Measurements from ENCODE around the gene SLC16A12.

SLC16A12 gene

DNA sequence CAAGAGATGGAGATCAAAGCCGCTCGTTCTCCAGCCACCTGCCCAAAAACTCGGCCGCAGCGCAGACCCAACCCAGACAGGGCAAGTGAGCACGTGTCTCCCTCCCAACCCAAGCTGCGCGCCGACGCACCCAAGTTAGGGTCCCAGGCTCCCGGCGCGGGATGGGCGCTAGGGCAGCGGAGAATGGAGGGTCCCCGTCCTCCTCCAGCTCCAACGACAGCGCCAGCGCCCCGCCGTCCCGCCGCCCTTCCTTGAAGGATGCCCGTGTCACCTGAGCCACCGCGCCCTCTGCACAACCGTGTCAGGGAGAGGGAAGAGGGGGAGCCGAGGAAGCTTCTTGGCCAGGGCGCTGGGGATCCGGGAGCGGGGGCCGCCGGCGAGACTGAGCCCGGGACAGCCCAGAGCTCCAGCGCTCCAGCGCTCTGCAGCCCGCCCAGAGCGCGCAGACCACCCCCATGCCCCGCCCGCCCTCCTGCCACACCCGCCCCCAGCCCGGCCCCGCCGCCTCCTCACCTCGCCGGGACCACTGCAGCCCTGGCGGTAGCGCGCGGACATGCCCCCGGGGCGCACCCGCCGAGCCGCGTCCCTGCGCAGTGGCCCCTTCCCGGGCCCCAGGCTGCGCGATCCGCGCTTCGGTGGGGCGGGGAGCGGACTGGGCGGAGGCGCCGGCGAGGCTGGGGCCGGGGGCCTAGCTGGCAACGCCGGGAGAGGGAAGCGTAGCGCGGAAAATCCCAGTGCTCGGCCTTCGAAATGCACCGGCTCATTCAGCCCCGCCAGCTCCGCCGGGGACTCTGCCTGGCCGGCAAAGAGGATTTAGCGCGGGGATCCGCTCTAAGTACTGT is at the start of gene SLC16A12:
Gene SLC16A12 (minus strand): TSS at position 424 of the 842 bp plus-strand sequence. CDS start 73,016 bp downstream, outside the sequence.
- DNase-seq, result no peak

- no peak for DNase-seq
Observed at GRCh38 chr10:89582022-89582421, 46.6 kb upstream of the SLC16A12 start.

DNA sequence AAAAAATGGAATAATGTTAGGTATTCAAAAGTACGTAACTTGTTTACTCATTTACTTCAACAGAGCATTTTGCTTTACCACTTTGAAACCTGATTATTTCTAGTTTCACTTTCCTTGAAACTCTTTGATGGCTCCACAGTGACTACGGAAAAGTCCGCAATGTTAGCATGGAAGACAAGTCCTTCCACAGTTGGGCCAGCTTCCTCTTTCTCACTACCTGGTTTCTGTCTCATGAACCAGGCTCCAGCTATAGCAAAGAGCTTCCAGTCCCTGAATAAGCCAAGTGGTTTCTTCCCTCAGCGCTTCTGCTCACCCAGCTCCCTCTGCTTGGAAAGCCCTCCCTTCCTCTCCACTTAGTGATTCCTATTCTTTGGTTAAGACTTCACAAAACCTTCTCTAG is 44.8 kb upstream of the SLC16A12 start:
- no peak for DNase-seq

- DNase-seq, result no peak
Observed at GRCh38 chr10:89576696-89577095, 41.3 kb upstream of the SLC16A12 start.

DNA sequence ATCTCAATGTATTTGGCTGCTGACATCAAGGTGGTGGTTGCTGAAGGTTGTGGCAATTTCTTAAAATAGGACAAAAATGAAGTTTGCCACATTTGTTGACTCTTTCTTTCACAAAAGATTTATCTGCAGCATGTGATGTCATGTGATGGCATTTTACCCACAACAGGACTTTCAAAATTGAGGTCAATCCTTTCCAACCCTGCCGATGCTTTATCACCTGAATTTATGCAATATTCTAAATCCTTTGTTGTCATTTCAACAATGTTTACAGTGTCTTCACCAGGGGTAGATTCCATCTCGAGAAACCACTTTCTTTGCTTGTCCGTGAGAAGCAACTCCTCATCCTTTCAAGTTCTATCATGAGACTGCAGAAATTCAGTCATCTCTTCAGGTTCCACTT is 40.6 kb upstream of the SLC16A12 start:
- no peak for DNase-seq

DNA sequence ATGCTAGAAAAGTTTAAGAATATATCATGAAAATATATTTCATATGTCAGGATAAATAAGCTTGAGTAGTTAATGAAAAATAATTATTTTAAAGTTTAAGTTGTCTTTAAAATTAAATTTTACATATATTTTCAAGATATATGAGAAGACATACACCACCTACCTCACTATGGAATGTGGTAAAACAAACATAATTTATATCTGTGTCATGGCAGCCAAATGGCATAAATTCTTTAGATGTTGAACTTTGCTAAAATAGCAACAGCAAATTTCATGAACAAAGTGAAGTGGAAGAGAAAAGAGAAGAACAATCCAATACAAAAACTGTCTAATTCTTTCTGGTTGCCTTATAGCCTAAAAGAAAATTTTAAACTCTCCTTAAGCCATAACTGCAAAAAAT is 39.6 kb upstream of the SLC16A12 start:
- no peak for DNase-seq

- no peak for DNase-seq
Observed at GRCh38 chr10:89574368-89574767, 39.0 kb upstream of the SLC16A12 start.

GRCh38 chr10:89567576-89568245 is 32.3 kb upstream of the SLC16A12 start:
- no peak for DNase-seq

DNA sequence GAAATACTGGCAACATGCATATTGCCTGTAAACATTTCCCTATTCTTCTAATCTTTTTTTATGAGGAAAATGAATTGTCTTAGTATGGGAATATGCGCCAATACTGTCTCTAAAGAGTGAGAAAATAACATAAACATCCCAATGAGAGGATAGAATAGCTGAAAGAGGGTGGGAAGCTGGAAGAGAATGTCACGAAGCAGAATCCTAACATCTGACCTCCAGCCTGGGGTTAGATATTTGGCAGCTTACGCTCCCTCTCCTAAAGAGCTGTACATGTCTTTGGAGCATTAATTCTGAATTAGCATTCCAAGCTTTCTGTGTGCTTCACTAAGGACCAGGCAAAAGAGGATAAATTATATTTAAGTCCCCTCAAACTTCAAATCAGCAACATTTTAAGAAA is 31.6 kb upstream of the SLC16A12 start:
- no peak for DNase-seq

- DNase-seq, result no peak
Observed at GRCh38 chr10:89566095-89566950, 30.9 kb upstream of the SLC16A12 start.

GRCh38 chr10:89565180-89565579 is 29.8 kb upstream of the SLC16A12 start:
- DNase-seq, result no peak

GRCh38 chr10:89563861-89564478 is 28.6 kb upstream of the SLC16A12 start:
- no peak for DNase-seq

GRCh38 chr10:89563311-89563710 is 27.9 kb upstream of the SLC16A12 start:
- DNase-seq, result no peak

DNA sequence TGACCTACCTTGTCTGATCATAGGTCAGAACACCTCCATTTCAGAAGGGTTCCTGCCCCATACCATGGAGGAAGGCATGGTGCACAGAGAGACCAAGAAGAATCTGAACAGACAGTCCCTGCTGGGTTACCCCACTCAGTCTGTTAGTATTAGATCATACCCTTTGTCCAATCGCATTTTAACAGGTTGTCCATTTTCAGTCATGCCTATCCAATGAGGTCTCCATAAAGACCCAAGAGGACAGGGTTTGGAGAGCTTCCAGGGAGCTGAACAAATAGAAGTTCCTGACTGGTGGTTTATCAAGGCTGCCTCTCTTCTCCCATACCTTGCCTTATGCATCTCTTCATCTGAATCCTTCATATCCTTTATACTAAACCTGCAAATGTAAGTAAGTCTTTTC is 21.2 kb upstream of the SLC16A12 start:
- no peak for DNase-seq

DNA sequence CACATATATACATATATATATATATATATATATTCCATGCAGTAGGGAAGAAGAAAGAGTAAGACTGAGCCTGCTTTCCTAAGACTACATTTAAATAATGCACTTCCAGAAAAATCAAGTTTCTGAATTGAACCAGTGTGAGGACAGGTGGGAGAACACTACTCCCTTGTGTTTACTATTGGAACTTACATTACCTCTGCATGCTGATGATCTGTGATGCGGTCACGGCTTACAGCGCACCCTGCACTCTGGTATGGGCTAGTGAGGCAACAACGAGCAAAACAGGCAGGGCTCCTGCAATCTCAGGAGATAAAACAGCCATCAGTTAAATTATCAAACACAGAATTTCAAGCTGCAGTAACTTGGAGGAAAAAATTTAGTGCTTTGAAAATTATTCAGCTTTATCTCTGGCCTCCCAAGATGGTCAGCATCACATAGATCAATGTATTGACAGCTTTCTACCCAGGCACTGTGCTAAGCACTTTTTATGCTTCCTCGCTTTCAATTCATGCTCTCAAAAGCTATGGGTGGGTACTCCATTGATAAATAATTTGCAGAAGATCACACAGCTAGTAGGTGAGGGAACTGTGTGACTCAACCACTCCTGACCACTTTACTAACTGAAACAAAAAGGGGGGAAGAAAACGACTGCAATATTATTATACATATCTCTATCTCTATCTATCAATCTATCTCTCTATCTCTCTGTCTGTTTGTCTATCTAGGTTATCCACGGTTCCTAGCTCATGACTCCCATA is 20.5 kb upstream of the SLC16A12 start:
- no peak for DNase-seq

GRCh38 chr10:89554433-89554832 is 19.0 kb upstream of the SLC16A12 start:
- DNase-seq, result no peak

GRCh38 chr10:89553064-89553734 is 17.8 kb upstream of the SLC16A12 start:
- no peak for DNase-seq

GRCh38 chr10:89552213-89552612 is 16.8 kb upstream of the SLC16A12 start:
- DNase-seq, result no peak

GRCh38 chr10:89550509-89550908 is 15.1 kb upstream of the SLC16A12 start:
- DNase-seq, result no peak

GRCh38 chr10:89549510-89549909 is 14.1 kb upstream of the SLC16A12 start:
- DNase-seq, result no peak

- DNase-seq, result peak; percentile 5
Observed at GRCh38 chr10:89548673-89549072, 13.3 kb upstream of the SLC16A12 start.
